Right ventricle myocardium superior (tissue), 1 donor: ENCODE measurements around the gene OPTN. TPM values are rescaled to one million over a fixed set of nuclear protein-coding genes. Genes with fewer than 3 reads are reported as not detected.
A peak's percentile ranks its signal among the peaks of the same experiment; 100 is the strongest.
"Not testable (repeated sequence)": the region's sequence is repeated elsewhere in the genome, so short reads cannot be mapped to it uniquely, and the experiment has no call there.

ENCODE experiments used
- ATAC-seq: fragments of 200-7000 bp; cut with Tn5 transposase; one replicate; pipeline ENCODE4 v1.9.1; 2020; ENCODE audit warnings: mild to moderate bottlenecking; ENCODE audit not compliant: poor library complexity
- DNase-seq: peaks from one replicate; pipeline ENCODE4 v3.0.0-alpha.2; 2020
- intact Hi-C: fragments of 100-400 bp; cut with DNase I; formaldehyde crosslinking; loops from one replicate; pipeline ENCODE4 v1.11.2; 2022
- long read RNA-seq: library from polyadenylated mRNA; unstranded; transcript quantifications from one replicate; pipeline ENCODE4 v2.0.0, GENCODE V29; 2021
- total RNA-seq: library from RNA; stranded (reverse); fragmentation: NEBNext Ultra II Directional; extraction: Animal tissue kit (Norgen Biotek cat#: 25700); gene quantifications from one replicate; pipeline ENCODE4 v1.2.1, GENCODE V29; 2021
- donor health status: DM: no; HTN: yes; CAD: no; lungs with severe emphysema.

OPTN gene
- 149 TPM for total RNA-seq
- long read RNA-seq, transcript OPTN-205 (14 exons, 3,321 nt) = major isoform, 398 of 628 reads
- long read RNA-seq, transcript OPTN-202 (15 exons, 3,400 nt) = minor isoform, 48 of 628 reads
- long read RNA-seq, partial matches to known transcripts = 36 of 628 reads
- long read RNA-seq, other reads (novel, unspliced or antisense) = 143 of 628 reads

- intact Hi-C loops = loop anchor here (10.0 kb wide), 1 partner anchor 385 kb away; no protein-coding TSS in a partner anchor
Measured at GRCh38 chr10:13099666-13100348, at the start of gene OPTN. Gene OPTN, plus strand, starts transcription at chr10:13100163. Its CDS starts 8,960 bp downstream, at chr10:13109123.

GRCh38 chr10:13051126-13051694 is 48.8 kb upstream of the OPTN start:
- DNase-seq (no peak), ATAC-seq (no peak)
- intact Hi-C loops = no loop called here

More at GRCh38 chr10:13099666-13100348, at the start of gene OPTN:
- DNase-seq (peak; percentile 85), ATAC-seq (peak; percentile 93)

GRCh38 chr10:13053208-13053607 is 46.8 kb upstream of the OPTN start:
- ATAC-seq, intact Hi-C loops, DNase-seq: not testable (repeated sequence)

GRCh38 chr10:13053794-13054462 is 46.0 kb upstream of the OPTN start:
- no peak for DNase-seq
- ATAC-seq = no peak
- intact Hi-C loops = no loop called here

- ATAC-seq (no peak), DNase-seq (no peak)
- intact Hi-C loops = no loop called here
Measured at GRCh38 chr10:13054844-13055243, 45.1 kb upstream of the OPTN start.

- DNase-seq = no peak
- intact Hi-C loops = no loop called here
- ATAC-seq = no peak
Measured at GRCh38 chr10:13056456-13057077, 43.4 kb upstream of the OPTN start.

GRCh38 chr10:13062803-13063202 is 37.2 kb upstream of the OPTN start:
- no peak for ATAC-seq
- intact Hi-C loops = no loop called here
- no peak for DNase-seq

GRCh38 chr10:13066527-13066926 is 33.4 kb upstream of the OPTN start:
- ATAC-seq (no peak), DNase-seq (no peak)
- intact Hi-C loops = no loop called here

GRCh38 chr10:13067431-13067830 is 32.5 kb upstream of the OPTN start:
- ATAC-seq = no peak
- intact Hi-C loops = no loop called here
- DNase-seq = no peak

GRCh38 chr10:13068071-13068470 is 31.9 kb upstream of the OPTN start:
- intact Hi-C loops = no loop called here
- DNase-seq (no peak), ATAC-seq (no peak)

GRCh38 chr10:13068484-13068883 is 31.5 kb upstream of the OPTN start:
- ATAC-seq (no peak), DNase-seq (no peak)
- intact Hi-C loops = no loop called here

- DNase-seq = no peak
- ATAC-seq = no peak
- intact Hi-C loops = loop anchor here (10.0 kb wide), 1 partner anchor 168 kb away; no protein-coding TSS in a partner anchor
Measured at GRCh38 chr10:13072339-13072738, 27.6 kb upstream of the OPTN start.

GRCh38 chr10:13074563-13075451 is 25.2 kb upstream of the OPTN start:
- intact Hi-C loops = loop anchor here (10.0 kb wide), 1 partner anchor 170 kb away; no protein-coding TSS in a partner anchor
- DNase-seq = peak; percentile 65

GRCh38 chr10:13078912-13079775 is 20.8 kb upstream of the OPTN start:
- intact Hi-C loops = loop anchor here (10.0 kb wide), 1 partner anchor 174 kb away; no protein-coding TSS in a partner anchor
- no peak for DNase-seq
- ATAC-seq = no peak

More at GRCh38 chr10:13074563-13075451, 25.2 kb upstream of the OPTN start:
- ATAC-seq = peak; percentile 83

GRCh38 chr10:13079776-13080050 is 20.2 kb upstream of the OPTN start:
- intact Hi-C loops = loop anchor here (10.0 kb wide), 1 partner anchor 175 kb away; no protein-coding TSS in a partner anchor
- DNase-seq (no peak), ATAC-seq (no peak)

- intact Hi-C loops = no loop called here
- DNase-seq (no peak), ATAC-seq (no peak)
Measured at GRCh38 chr10:13080643-13081042, 19.3 kb upstream of the OPTN start.

- DNase-seq, ATAC-seq, intact Hi-C loops: not testable (repeated sequence)
Measured at GRCh38 chr10:13083700-13084099, 16.3 kb upstream of the OPTN start.
